Right renal cortex interstitium (tissue), 3 donors: ENCODE measurements around the gene C10orf71. TPM values are rescaled to one million over a fixed set of nuclear protein-coding genes. Genes with fewer than 3 reads are reported as not detected.

Experiments used
- DNase-seq, 3 donors: peaks; one replicate each; pipeline ENCODE4 v3.0.0-alpha.2; 2013; ENCODE audit warnings: low read depth in 3 of 3, low spot score in 2 of 3
- polyA plus RNA-seq, 3 donors: library from polyadenylated mRNA; unstranded; fragments of 120-200 nt; gene quantifications; one replicate each; pipeline ENCODE4 v1.2.1, GENCODE V29; 2013; ENCODE audit not compliant: insufficient read length in 3 of 3

The C10orf71 gene
- polyA plus RNA-seq, 3 donors: 0.08 to 0.19 (median 0.15) TPM

- no peak for DNase-seq
These were observed 12.7 kb downstream of the C10orf71 start for GRCh38 chr10:49311555-49312236.

GRCh38 chr10:49312246-49312869, 13.4 kb downstream of the C10orf71 start:
- DNase-seq: no peak

GRCh38 chr10:49313501-49314070, 14.6 kb downstream of the C10orf71 start:
- DNase-seq: no peak

DNA sequence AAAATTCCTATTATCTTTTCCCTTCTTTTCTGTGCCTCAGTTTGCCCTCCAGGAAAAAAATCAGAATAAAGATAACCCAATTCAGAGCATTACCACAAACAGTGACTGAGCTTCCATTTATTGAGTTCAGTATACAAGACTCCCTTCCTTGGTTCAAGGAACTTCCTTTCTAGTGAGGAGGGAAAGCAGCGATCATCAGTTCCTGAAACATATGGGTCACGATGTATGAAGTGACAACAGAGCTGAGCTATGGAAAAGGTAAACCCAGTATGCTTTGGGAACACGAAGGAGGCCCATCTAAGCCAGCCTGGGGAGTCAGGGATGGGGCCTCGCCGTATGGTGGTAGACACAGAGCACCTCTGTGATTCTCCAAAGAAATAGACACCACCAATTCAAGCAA, 15.8 kb downstream of the C10orf71 start:
- DNase-seq: no peak

- no peak for DNase-seq
These were observed 19.1 kb downstream of the C10orf71 start for GRCh38 chr10:49318028-49318427.

DNA sequence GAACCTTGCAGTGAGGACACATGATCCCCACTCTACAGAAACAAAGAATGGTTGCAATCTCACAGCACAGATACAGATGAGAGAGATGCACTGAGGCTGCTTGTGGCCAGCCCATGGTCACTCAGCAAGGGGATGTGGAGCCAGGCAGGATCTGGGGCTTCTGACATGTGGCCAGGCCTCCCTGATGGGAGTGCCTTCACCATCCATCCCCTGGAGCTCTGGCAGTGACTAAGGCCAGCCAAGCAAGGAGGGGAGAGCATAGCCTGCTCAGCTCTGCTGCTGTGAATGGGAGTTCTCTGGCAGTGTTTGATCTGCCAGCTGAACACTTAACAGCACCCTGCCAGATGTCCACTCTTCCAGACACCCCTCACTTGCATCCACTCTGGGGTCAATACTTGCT, 19.8 kb downstream of the C10orf71 start:
- no peak for DNase-seq

- DNase-seq: no peak
These were observed 20.2 kb downstream of the C10orf71 start for GRCh38 chr10:49319206-49319605.

DNA sequence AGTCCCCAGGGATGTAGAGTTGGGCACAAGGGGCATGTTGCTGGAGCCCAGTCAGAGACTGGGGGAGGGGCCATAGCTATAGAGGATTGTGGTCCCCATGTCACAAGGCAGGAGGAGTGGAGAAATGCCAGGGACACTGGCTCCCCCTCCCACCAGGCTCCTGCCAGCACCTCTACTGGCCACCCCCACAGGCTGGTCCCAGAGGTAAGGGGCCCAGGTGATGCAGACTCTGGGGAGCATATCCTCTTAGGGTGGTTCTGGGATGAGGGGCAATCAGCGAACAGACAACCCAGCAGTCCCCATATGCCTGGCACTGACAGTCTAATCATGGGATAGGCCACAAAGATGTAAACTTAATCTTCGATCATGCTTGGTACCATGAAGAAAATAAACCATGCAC, 21.2 kb downstream of the C10orf71 start:
- no peak for DNase-seq

GRCh38 chr10:49321021-49321420, 22.1 kb downstream of the C10orf71 start:
- no peak for DNase-seq

DNA sequence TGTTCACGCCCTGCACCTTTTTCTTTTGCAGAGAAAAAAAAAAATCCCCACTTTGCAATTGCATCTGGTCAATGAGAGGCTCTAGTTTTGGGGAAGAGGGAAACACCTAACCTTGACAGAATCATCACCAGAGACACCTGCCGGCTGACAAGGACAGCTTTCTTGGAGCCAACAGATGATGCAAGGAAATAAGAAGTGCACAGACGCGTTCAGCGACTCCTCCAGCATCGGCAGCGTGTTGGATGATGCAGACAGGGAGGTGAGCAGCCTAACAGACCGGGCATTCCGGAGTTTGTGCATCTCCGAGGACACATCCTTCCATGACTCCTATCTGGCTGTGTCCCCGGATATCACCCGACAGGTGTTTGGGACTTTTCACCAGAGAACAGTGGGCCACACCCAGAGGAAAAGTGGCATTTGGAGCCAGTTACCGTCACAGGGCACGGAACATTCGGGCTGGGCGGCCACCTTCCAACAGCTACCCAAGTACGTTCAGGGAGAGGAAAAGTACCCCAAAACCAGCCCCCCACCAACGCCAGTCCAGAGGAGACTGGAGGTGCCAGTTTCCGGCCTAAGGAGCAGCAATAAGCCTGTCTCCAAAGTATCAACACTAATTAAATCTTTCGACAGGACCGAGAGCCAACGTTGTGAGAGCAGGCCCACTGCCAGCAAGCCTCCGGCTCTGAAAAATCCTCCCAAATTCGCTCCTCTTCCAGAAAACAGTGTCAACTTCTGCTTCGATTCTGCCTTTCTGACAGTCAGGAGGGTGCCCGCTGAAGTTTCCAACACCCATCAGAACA, 23.6 kb downstream of the C10orf71 start:
- no peak for DNase-seq

DNA sequence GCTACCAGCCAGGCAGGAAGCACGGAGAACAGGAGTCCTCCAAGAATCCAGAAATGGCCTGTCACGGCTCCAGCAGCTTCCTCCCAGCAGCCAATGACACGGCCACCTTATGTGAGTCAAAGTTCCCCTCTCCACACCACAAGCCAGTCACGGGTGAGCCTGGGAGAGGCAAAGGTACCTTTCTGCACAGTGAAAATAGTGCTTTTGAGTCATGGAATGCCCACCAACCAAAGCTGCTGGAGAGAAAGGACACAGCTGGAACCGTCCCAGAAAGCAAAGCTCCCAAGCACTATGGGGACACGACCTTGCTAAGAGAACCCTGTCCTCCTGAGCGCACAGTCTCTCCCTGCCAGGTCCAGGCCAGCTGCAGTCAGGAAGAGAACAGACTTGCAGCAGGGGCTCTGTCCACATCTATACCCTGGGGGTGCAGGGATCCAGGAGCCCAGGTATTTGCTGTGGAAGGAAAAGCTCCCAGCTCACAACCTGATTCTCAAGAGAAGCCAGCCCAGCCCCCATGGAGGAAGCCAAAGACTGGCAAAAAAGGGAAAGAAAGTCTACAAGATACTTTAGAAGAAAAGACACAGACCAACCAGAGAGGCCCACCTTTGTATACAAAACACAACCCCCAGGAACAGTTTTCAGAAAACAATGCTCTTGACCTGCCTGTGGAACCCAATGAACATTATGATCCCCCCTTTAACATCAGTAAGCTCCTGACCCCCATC, 24.4 kb downstream of the C10orf71 start:
- DNase-seq: no peak

GRCh38 chr10:49323896-49324270, 24.9 kb downstream of the C10orf71 start:
- no peak for DNase-seq

DNA sequence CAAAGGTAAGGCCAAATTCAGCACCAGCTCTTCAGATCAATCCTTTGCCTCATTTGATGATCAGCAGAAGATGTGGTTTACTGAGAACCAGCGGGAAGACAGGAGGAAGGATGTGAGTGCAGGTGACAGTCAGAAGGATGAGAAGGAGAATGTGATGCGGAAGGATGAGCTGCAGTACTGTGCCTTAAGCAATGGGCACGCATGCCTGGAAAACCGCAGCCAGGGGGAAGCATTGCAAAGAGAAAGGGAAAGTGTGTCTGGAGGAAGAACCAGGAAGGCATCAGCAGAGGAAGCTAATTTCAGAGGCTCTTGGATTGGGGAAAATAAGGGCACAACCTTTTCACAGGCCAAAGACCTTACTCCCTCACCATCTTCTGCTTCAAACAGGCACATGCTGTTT, 25.7 kb downstream of the C10orf71 start:
- DNase-seq: no peak

DNA sequence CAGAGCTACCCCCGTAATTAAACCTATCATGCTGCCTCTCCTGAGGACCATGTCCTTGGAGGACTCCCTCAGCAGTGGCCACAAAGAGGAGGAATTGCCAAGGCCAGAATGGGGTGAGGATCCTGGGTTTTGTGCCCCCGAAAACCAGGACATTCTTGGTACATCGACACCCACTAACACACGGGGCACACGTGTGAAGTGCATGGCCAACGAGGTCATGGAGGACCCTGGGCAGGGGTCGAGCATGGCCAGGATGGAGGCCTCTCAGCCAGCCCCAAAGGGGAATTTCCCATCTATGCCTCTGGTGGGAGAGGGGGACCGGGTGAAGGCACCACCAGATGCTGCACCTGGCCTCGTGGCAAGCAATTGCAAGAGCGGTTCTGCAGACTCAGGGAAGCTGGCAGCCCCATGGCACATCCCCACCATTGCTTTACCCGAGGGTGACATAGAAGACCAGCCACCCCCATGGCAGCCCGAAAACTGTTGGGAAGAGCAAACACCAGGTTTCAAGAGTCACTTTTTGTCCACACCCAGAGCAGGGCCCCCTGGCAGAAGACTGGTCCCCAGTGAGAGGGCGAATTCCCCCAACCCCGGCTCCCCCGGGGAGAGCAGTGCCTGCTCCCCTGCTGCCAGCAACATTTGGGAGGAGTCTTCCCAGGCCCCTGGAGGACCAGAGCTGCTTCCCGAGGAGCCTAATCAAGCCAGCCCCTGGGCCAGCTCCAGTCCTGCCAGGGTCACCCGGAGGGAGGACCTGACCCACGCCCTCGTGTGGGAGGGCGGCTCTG, 26.4 kb downstream of the C10orf71 start:
- no peak for DNase-seq

DNA sequence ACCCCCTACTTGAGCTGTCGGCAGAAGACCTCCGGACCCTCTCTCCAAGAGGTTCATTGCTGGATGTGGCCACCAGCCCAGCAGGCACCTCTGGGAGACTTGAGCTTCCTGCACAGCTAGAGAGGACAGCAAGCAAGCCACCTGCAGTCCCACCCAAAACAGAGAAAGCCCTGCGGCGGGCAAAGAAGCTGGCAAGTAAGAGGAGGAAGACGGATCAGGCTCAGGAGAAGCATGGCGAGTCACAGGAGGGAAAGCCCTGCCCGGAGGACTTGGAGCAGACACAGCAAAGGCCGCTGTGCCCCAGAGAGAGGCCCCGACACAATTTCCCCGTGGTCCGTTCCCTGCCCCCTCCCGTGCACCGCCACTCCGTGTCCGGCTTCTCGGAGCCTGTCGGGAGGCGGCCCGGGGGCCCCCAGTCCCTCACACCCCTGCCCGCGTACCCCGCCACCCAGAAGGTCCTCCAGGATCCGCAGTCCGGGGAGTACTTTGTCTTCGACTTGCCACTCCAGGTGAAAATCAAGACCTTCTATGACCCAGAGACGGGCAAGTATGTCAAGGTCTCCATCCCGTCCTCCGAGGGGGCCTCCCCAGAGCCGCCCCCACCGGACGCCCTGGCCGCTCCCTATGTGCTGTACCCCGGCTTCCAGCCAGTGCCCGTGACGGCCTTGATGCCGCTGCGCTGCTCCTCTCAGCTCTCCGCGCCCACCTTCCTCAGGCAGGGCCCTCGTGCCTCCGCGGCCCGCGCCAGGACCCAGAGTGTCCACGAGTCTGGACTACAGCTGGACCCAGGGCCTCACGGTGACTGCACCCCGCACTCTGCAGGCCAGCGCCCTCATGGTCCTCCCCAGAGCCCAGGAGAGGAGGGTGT, 27.2 kb downstream of the C10orf71 start:
- no peak for DNase-seq

GRCh38 chr10:49327036-49327813, 28.3 kb downstream of the C10orf71 start:
- no peak for DNase-seq

- no peak for DNase-seq
These were observed 29.6 kb downstream of the C10orf71 start for GRCh38 chr10:49328401-49329145.

- DNase-seq: no peak
These were observed 30.2 kb downstream of the C10orf71 start for GRCh38 chr10:49329146-49329505.
